CD4-positive, CD25-positive, alpha-beta regulatory T cell (primary cell): ENCODE data around the gene HACD1. TPM values are rescaled to one million over a fixed set of nuclear protein-coding genes. Genes with fewer than 3 reads are reported as not detected.
"Not testable (repeated sequence)": the region's sequence is repeated elsewhere in the genome, so short reads cannot be mapped to it uniquely, and the experiment has no call there.

Experiments used
- ATAC-seq, 2 donors: fragments of 150-1000 bp; cut with Tn5 transposase; one replicate each; pipeline ENCODE4 v1.10.0; 2021; ENCODE audit warnings: low read depth in 2 of 2, moderate number of reproducible peaks in 2 of 2, moderate library complexity in 1 of 2
- DNase-seq, 3 donors: peaks; one replicate each; pipeline versions ENCODE4 v3.0.0 to v3.0.0-alpha.2; 2012 to 2022; ENCODE audit warnings: mixed read lengths in 1 of 3
- H3K27ac ChIP-seq: one replicate; pipeline ENCODE4 v1.7.0; 2013; ENCODE audit warnings: mild to moderate bottlenecking, low read length; ENCODE audit not compliant: insufficient read depth, poor library complexity, severe bottlenecking
- H3K27me3 ChIP-seq: one replicate; pipeline ENCODE4 v1.7.0; 2013; ENCODE audit warnings: low read length; ENCODE audit not compliant: control insufficient read depth, insufficient read depth
- H3K36me3 ChIP-seq: one replicate; pipeline ENCODE4 v1.7.0; 2013; ENCODE audit warnings: mild to moderate bottlenecking, low read length, moderate library complexity; ENCODE audit not compliant: control insufficient read depth, insufficient read depth
- H3K4me1 ChIP-seq: 2 replicates; pipeline ENCODE4 v1.7.0; 2013; ENCODE audit warnings: mild to moderate bottlenecking, low read length; ENCODE audit not compliant: insufficient read depth, control insufficient read depth, poor library complexity, severe bottlenecking
- H3K4me3 ChIP-seq: one replicate; pipeline ENCODE4 v1.7.0; 2013; ENCODE audit warnings: low read depth, mild to moderate bottlenecking, low read length, moderate library complexity
- H3K9me3 ChIP-seq, 2 experiments: 1 replicate in 1 of 2; 2 replicates in 1 of 2; pipeline ENCODE4 v1.7.0; 2013; ENCODE audit warnings: low read length in 2 of 2, mild to moderate bottlenecking in 1 of 2, moderate library complexity in 1 of 2; ENCODE audit not compliant: control insufficient read depth in 2 of 2
- H3K27ac Mint-ChIP-seq, 3 donors: one replicate each; pipeline ENCODE4 v1.8.0; 2020 to 2022; ENCODE audit warnings: mild to moderate bottlenecking in 3 of 3, mixed read lengths in 3 of 3, moderate library complexity in 2 of 3
- H3K27me3 Mint-ChIP-seq: one replicate; pipeline ENCODE4 v1.8.0; 2022; ENCODE audit warnings: mild to moderate bottlenecking, mixed read lengths
- H3K36me3 Mint-ChIP-seq: one replicate; pipeline ENCODE4 v1.8.0; 2020; ENCODE audit warnings: mixed read lengths
- H3K4me1 Mint-ChIP-seq, 4 donors: one replicate each; pipeline ENCODE4 v1.8.0; 2020 to 2022; ENCODE audit warnings: mixed read lengths in 4 of 4, mild to moderate bottlenecking in 1 of 4
- H3K4me3 Mint-ChIP-seq, 4 donors: one replicate each; pipeline ENCODE4 v1.8.0; 2020 to 2022; ENCODE audit warnings: mild to moderate bottlenecking in 4 of 4, mixed read lengths in 4 of 4, moderate library complexity in 3 of 4
- H3K9me3 Mint-ChIP-seq, 7 donors: one replicate each; pipeline ENCODE4 v1.8.0; 2020 to 2022; ENCODE audit warnings: mixed read lengths in 7 of 7, mild to moderate bottlenecking in 3 of 7, moderate library complexity in 2 of 7
- polyA plus RNA-seq, 4 donors: library from polyadenylated mRNA; unstranded; fragments of 300-500 nt; fragmentation: Illumina TruSeq; gene quantifications; one replicate each; pipeline ENCODE4 v1.2.3, GENCODE V29; 2021
- total RNA-seq: library from RNA; stranded (reverse); gene quantifications from one replicate; pipeline ENCODE4 v1.2.3, GENCODE V29; 2022

HACD1 gene
- total and polyA plus RNA-seq, 5 donors from 2014 or later, result 22.0 to 65.8 (median 40.4) TPM

DNA sequence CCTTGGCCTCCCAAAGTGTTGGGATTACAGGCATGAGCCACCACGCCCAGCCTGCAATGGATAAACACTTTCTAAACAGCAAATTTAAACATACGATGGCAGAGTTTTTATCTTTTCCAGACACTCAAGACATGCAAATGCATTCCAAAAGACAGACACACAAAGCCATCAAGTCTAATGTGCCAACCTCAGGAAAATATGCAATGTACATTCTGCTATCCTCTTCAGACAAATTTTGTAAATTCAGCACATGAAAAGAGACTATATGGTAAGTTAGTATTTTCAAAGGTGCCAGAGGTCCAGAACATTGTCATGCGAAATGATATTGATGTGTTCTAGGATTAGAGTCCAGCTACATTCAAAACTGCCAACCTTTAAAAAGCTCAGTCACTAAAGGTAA lies 19.8 kb downstream of the HACD1 start:
- no peaks in the 10 kb centered on the region for H3K27me3 ChIP-seq
- ATAC-seq (no peak), DNase-seq (no peak)
- Mint-ChIP-seq H3K27me3 (no peaks in the 10 kb centered on the region), H3K4me3 (no peak overlapping the region), H3K36me3 (peaks cover 14% of the 10 kb centered on the region), H3K27ac (no peak overlapping the region), H3K9me3 (no peaks in the 10 kb centered on the region), H3K4me1 (peaks cover 0 to 10% (median under 1%) of the 10 kb centered on the region in 4 donors)
- H3K9me3 ChIP-seq, result no peaks in the 10 kb centered on the region
- H3K4me1 ChIP-seq, result no peaks in the 10 kb centered on the region
- no peak overlapping the region for H3K4me3 ChIP-seq
- H3K36me3 ChIP-seq, result peaks cover 11% of the 10 kb centered on the region
- no peak overlapping the region for H3K27ac ChIP-seq

- no peaks in the 10 kb centered on the region for H3K27me3 ChIP-seq
- ATAC-seq (no peak), DNase-seq (no peak)
- no peak overlapping the region for H3K4me3 Mint-ChIP-seq
- H3K27ac Mint-ChIP-seq, result peak overlapping the region in 1 of 3 donors; percentile 62
- no peaks in the 10 kb centered on the region for H3K9me3 ChIP-seq
- H3K4me1 Mint-ChIP-seq, result peaks cover 2 to 15% (median 10%) of the 10 kb centered on the region in 4 donors
- H3K27ac ChIP-seq, result no peak overlapping the region
- no peaks in the 10 kb centered on the region for H3K9me3 Mint-ChIP-seq
- H3K4me1 ChIP-seq, result peaks cover 3% of the 10 kb centered on the region
- H3K36me3 Mint-ChIP-seq, result peaks cover 8% of the 10 kb centered on the region
- H3K4me3 ChIP-seq, result no peak overlapping the region
- H3K27me3 Mint-ChIP-seq, result no peaks in the 10 kb centered on the region
- H3K36me3 ChIP-seq, result peaks cover 5% of the 10 kb centered on the region
These were observed 26.1 kb downstream of the HACD1 start for GRCh38 chr10:17590969-17591645.

GRCh38 chr10:17589316-17589715 lies 27.9 kb downstream of the HACD1 start:
- not testable (repeated sequence) for H3K27me3 Mint-ChIP-seq, H3K4me3 ChIP-seq, H3K36me3 ChIP-seq, H3K27ac ChIP-seq, H3K27me3 ChIP-seq, H3K27ac Mint-ChIP-seq, ATAC-seq, H3K9me3 ChIP-seq, DNase-seq, H3K36me3 Mint-ChIP-seq, H3K4me1 ChIP-seq, H3K9me3 Mint-ChIP-seq, H3K4me3 Mint-ChIP-seq
- H3K4me1 Mint-ChIP-seq, result peaks cover 4 to 17% (median 9%) of the 10 kb centered on the region in 4 donors

DNA sequence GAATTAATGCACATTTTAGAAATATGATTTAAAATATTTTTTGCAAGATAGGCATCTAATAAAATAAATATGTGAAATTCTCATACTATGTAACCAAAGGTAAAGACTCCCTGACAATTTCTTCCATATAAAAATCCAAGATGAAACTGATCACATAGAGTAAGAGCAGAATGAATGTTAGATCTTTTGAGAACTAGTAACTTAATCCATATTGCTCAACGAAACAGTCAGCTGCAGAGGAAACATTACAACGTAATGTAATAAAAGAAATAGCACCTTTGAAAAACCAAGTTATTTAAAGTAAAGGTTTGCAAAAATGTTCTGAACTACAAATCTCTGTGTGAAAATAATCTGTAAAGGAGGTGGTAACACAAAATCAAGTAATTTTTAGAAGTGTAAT lies 28.8 kb downstream of the HACD1 start:
- DNase-seq (no peak), ATAC-seq (no peak)
- Mint-ChIP-seq H3K9me3 (no peaks in the 10 kb centered on the region), H3K27ac (peak overlapping the region in 1 of 3 donors; percentile 20), H3K4me3 (no peak overlapping the region), H3K4me1 (peaks cover 4 to 17% (median 9%) of the 10 kb centered on the region in 4 donors), H3K36me3 (peaks cover 4% of the 10 kb centered on the region), H3K27me3 (no peaks in the 10 kb centered on the region)
- H3K27me3 ChIP-seq, result no peaks in the 10 kb centered on the region
- H3K36me3 ChIP-seq, result peaks cover 5% of the 10 kb centered on the region
- H3K27ac ChIP-seq, result no peak overlapping the region
- no peak overlapping the region for H3K4me3 ChIP-seq
- H3K4me1 ChIP-seq, result peaks cover 3% of the 10 kb centered on the region
- H3K9me3 ChIP-seq, result no peaks in the 10 kb centered on the region

DNA sequence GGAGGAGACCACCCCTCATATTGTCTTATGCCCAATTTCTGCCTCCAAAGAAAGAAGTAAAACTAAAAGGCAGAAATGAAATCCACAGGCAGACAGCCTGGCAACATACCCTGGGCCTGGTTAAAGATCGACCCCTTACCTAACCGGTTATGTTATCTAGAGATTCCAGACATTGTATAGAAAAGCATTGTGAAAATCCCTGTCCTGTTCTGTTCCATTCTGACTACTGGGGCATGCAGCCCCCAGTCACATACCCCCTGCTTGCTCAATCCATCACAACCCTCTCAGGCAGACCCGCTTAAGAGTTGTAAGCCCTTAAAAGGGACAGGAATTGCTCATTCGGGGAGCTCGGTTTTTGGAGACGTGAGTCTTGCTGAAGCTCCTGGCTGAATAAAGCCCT lies 29.9 kb downstream of the HACD1 start:
- peak overlapping the region in 2 of 3 donors; percentile 69 to 85 for H3K27ac Mint-ChIP-seq
- ATAC-seq, H3K4me3 ChIP-seq, H3K27me3 Mint-ChIP-seq, H3K27me3 ChIP-seq, DNase-seq, H3K36me3 ChIP-seq, H3K9me3 Mint-ChIP-seq, H3K27ac ChIP-seq, H3K36me3 Mint-ChIP-seq, H3K4me1 ChIP-seq, H3K9me3 ChIP-seq: not testable (repeated sequence)
- H3K4me3 Mint-ChIP-seq, result peak overlapping the region in 1 of 4 donors; percentile 66
- peaks cover 4 to 17% (median 9%) of the 10 kb centered on the region in 4 donors for H3K4me1 Mint-ChIP-seq

DNA sequence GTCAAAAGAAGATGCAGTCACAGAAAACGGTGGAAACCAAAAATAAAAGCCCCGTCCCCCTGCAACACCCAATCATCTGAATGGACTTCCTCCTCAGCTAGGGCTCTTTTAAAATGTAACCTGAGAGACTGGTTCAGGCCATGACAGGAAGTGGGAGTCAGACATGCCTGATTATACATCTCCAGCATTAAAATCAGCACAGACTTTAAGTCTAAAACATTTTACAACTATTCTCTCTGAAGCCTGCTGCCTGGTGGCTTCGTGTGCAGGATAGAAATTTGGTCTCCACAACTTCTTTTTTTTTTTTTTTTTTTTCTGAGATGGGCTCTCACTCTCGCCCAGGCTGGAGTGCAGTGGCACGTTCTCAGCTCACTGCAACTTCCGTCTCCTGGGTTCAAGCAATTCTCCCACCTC lies 30.3 kb downstream of the HACD1 start:
- H3K36me3 Mint-ChIP-seq, result peaks cover 4% of the 10 kb centered on the region
- H3K9me3 ChIP-seq, result no peaks in the 10 kb centered on the region
- no peaks in the 10 kb centered on the region for H3K27me3 Mint-ChIP-seq
- H3K27ac ChIP-seq, result no peak overlapping the region
- H3K27ac Mint-ChIP-seq, result peak overlapping the region; percentile 5 to 60 (median 44)
- no peaks in the 10 kb centered on the region for H3K36me3 ChIP-seq
- peak overlapping the region in 1 of 4 donors; percentile 66 for H3K4me3 Mint-ChIP-seq
- H3K4me1 Mint-ChIP-seq, result peaks cover 4 to 17% (median 9%) of the 10 kb centered on the region in 4 donors
- H3K4me1 ChIP-seq, result peaks cover 3% of the 10 kb centered on the region
- no peak overlapping the region for H3K4me3 ChIP-seq
- H3K9me3 Mint-ChIP-seq, result no peaks in the 10 kb centered on the region
- peak in 1 of 2 donors; percentile 50 for ATAC-seq
- peak in 1 of 3 donors; percentile 26 for DNase-seq
- no peaks in the 10 kb centered on the region for H3K27me3 ChIP-seq

DNA sequence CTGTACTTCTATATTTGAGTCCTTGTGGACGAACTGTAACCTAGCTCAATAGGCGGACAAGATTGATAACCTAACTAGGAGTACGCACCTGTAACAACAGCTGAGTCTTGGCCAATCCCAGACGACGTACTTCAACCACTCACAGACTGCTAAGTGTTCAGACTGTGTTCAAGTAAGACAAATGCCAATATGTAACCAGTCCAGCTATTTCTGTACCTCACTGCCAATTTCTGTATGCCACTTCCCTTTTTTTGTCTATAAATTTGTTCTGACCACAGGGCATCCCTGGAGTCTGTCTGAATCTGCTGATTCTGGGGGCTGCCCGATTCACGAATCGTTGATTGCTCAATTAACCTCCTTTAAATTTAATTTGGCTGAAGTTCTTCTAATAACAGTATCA lies 32.2 kb downstream of the HACD1 start:
- no peak overlapping the region for H3K4me3 ChIP-seq
- DNase-seq, result no peak
- H3K4me3 Mint-ChIP-seq, result no peak overlapping the region
- peaks cover 3% of the 10 kb centered on the region for H3K4me1 ChIP-seq
- H3K9me3 ChIP-seq, result no peaks in the 10 kb centered on the region
- ATAC-seq, result no peak
- H3K27ac ChIP-seq, result no peak overlapping the region
- peaks cover under 1% of the 10 kb centered on the region for H3K36me3 Mint-ChIP-seq
- H3K27ac Mint-ChIP-seq, result no peak overlapping the region
- no peaks in the 10 kb centered on the region for H3K9me3 Mint-ChIP-seq
- H3K27me3 ChIP-seq, result no peaks in the 10 kb centered on the region
- H3K36me3 ChIP-seq, result no peaks in the 10 kb centered on the region
- no peaks in the 10 kb centered on the region for H3K27me3 Mint-ChIP-seq
- H3K4me1 Mint-ChIP-seq, result peaks cover 4 to 17% (median 9%) of the 10 kb centered on the region in 4 donors

DNA sequence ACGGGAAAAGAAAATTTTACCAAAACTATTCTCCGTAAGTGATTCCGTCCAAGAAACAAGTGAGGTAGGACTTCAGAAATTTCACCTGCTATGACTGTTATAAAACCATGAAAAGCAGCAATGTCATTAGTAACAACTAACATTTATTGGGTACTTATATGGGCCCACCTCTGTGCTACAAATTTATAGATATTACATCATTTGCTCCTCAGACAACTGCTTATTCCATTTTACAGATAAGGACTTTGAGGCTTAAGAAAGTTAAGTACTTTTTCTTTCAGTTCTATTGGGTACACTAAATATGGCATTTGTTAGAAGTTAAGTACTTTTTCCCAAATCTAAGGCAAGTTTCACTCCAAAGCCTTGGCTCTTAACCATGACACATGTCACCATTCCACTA lies 36.3 kb downstream of the HACD1 start:
- Histone ChIP-seq H3K27ac (no peak overlapping the region), H3K9me3 (no peaks in the 10 kb centered on the region), H3K27me3 (no peaks in the 10 kb centered on the region), H3K4me3 (no peak overlapping the region), H3K4me1 (no peaks in the 10 kb centered on the region), H3K36me3 (no peaks in the 10 kb centered on the region)
- peaks cover 0 to 7% (median 3%) of the 10 kb centered on the region in 4 donors for H3K4me1 Mint-ChIP-seq
- ATAC-seq, result no peak
- peaks cover 7% of the 10 kb centered on the region for H3K27me3 Mint-ChIP-seq
- H3K9me3 Mint-ChIP-seq, result peaks cover 0 to 1% (median 0%) of the 10 kb centered on the region in 7 donors
- DNase-seq, result no peak
- peak overlapping the region in 1 of 3 donors; percentile 9 for H3K27ac Mint-ChIP-seq
- no peak overlapping the region for H3K4me3 Mint-ChIP-seq
- no peaks in the 10 kb centered on the region for H3K36me3 Mint-ChIP-seq
